H1 (cell line): Measurements from ENCODE around the gene CCL15. TPM values are rescaled to one million over a fixed set of nuclear protein-coding genes. Genes with fewer than 3 reads are reported as not detected.

Experiments
- CTCF ChIA-PET: fragments of 300-600 bp; sonication (Branson Sonifier 250); formaldehyde crosslinking; loops from one replicate; lab custom pipeline; 2021; ENCODE audit not compliant: partially characterized antibody; lab: Charles Lee
- POLR2A ChIA-PET: fragments of 300-600 bp; sonication (Branson Sonifier 250); formaldehyde crosslinking; loops from one replicate; lab custom pipeline; 2021; ENCODE audit warnings: inconsistent platforms; ENCODE audit not compliant: partially characterized antibody; lab: Charles Lee
- DNase-seq, 2 experiments: peaks; one replicate each; pipeline versions ENCODE4 v3.0.0 to v3.0.0-alpha.2; 2010 to 2022; ENCODE audit warnings: low spot score in 2 of 2, low read depth in 1 of 2, mixed read lengths in 1 of 2
- FAIRE-seq: peaks from 2 replicates; lab custom pipeline; 2011; peaks lifted over from hg19 to GRCh38; lab: Jason Lieb, UNC
- H2AFZ ChIP-seq: 2 replicates; pipeline ENCODE4 v1.8.1; 2012; ENCODE audit warnings: low read length, inconsistent platforms
- H2AK5ac ChIP-seq: 2 replicates; pipeline ENCODE4 v1.6.1; 2013; ENCODE audit warnings: low read depth, low read length
- H2BK120ac ChIP-seq: replicated peaks from 2 replicates; pipeline ENCODE3; 2013; ENCODE audit warnings: low read depth, low read length, inconsistent platforms
- H2BK12ac ChIP-seq: 2 replicates; pipeline ENCODE4 v1.6.1; 2013; ENCODE audit warnings: low read depth, low read length
- H2BK15ac ChIP-seq: 2 replicates; pipeline ENCODE4 v1.6.1; 2013; ENCODE audit warnings: low read length
- H2BK20ac ChIP-seq: 2 replicates; pipeline ENCODE4 v1.6.1; 2013; ENCODE audit warnings: low read length
- H2BK5ac ChIP-seq: 2 replicates; pipeline ENCODE4 v1.6.1; 2013; ENCODE audit warnings: low read depth, low read length
- H3K14ac ChIP-seq: 2 replicates; pipeline ENCODE4 v1.6.1; 2013; ENCODE audit warnings: inconsistent platforms; ENCODE audit not compliant: insufficient read length
- H3K18ac ChIP-seq: 2 replicates; pipeline ENCODE4 v1.6.1; 2013; ENCODE audit warnings: low read length; ENCODE audit errors: extremely low read depth
- H3K23ac ChIP-seq: 2 replicates; pipeline ENCODE4 v1.6.1; 2013; ENCODE audit warnings: inconsistent platforms; ENCODE audit not compliant: insufficient read length
- H3K23me2 ChIP-seq: 2 replicates; pipeline ENCODE4 v1.6.1; 2013; ENCODE audit warnings: low read depth, low read length
- H3K27ac ChIP-seq: 2 replicates; pipeline ENCODE4 v1.6.1; 2011; ENCODE audit warnings: low read depth, low read length, inconsistent platforms
- H3K27me3 ChIP-seq, 4 experiments: replicated peaks in 1 of 4; 1 replicate in 1 of 4; 2 replicates in 3 of 4; pipeline versions ENCODE4 v1.6.1 to v1.8.1; 2011 to 2013; ENCODE audit warnings: low read length in 3 of 4, mild to moderate bottlenecking in 3 of 4, inconsistent platforms in 2 of 4, mixed read lengths in 2 of 4, moderate library complexity in 1 of 4; ENCODE audit not compliant: control insufficient read depth in 3 of 4, insufficient read depth in 3 of 4; ENCODE audit errors: extremely low read depth in 1 of 4
- H3K36me3 ChIP-seq, 4 experiments: 2 replicates each; pipeline versions ENCODE4 v1.6.1 to v1.8.1; 2011 to 2013; ENCODE audit warnings: mild to moderate bottlenecking in 4 of 4, low read length in 3 of 4, moderate library complexity in 2 of 4, control low read depth in 1 of 4, inconsistent platforms in 1 of 4; ENCODE audit not compliant: insufficient read depth in 4 of 4, control insufficient read depth in 2 of 4
- H3K4ac ChIP-seq: replicated peaks from 2 replicates; pipeline ENCODE3; 2013; ENCODE audit warnings: low read length, low read depth, mixed read lengths, inconsistent platforms; ENCODE audit not compliant: insufficient read length
- H3K4me1 ChIP-seq, 4 experiments: replicated peaks in 1 of 4; 1 replicate in 1 of 4; 2 replicates in 3 of 4; pipeline versions ENCODE4 v1.6.1 to v1.8.1; 2011 to 2013; ENCODE audit warnings: low read length in 3 of 4, inconsistent platforms in 2 of 4, mixed read lengths in 1 of 4; ENCODE audit not compliant: insufficient read depth in 4 of 4, control insufficient read depth in 3 of 4
- H3K4me2 ChIP-seq, 2 experiments: 2 replicates each; pipeline versions ENCODE4 v1.6.1 to v1.8.1; 2011 to 2013; ENCODE audit warnings: low read depth in 2 of 2, low read length in 2 of 2, control low read depth in 1 of 2, inconsistent platforms in 1 of 2, mild to moderate bottlenecking in 1 of 2; ENCODE audit not compliant: insufficient read depth in 1 of 2
- H3K4me3 ChIP-seq, 4 experiments: fragments of 200-600, 300-600 bp in 1 of 4; sonication (generic), shearing (Covaris generic), sonication (Bioruptor Twin) in 1 of 4; 2 replicates each; pipeline versions ENCODE4 v1.5.1 to v1.8.1; 2011 to 2016; ENCODE audit warnings: low read length in 4 of 4, low read depth in 3 of 4, control low read depth in 2 of 4, inconsistent platforms in 2 of 4, mild to moderate bottlenecking in 2 of 4, mixed read lengths in 1 of 4, moderate library complexity in 1 of 4; ENCODE audit not compliant: insufficient read depth in 2 of 4; ENCODE audit errors: extremely low read depth in 1 of 4
- H3K56ac ChIP-seq: replicated peaks from 2 replicates; pipeline ENCODE3; 2013; ENCODE audit warnings: low read depth, mild to moderate bottlenecking, mixed read lengths, low read length, inconsistent platforms; ENCODE audit not compliant: insufficient read length
- H3K79me1 ChIP-seq: 2 replicates; pipeline ENCODE4 v1.6.1; 2013; ENCODE audit warnings: low read depth, low read length, control low read depth
- H3K79me2 ChIP-seq, 2 experiments: 2 replicates each; pipeline versions ENCODE4 v1.6.1 to v1.8.1; 2012 to 2013; ENCODE audit warnings: low read length in 2 of 2, mild to moderate bottlenecking in 2 of 2, inconsistent platforms in 1 of 2; ENCODE audit not compliant: insufficient read depth in 2 of 2, control insufficient read depth in 1 of 2
- H3K9ac ChIP-seq, 4 experiments: replicated peaks in 1 of 4; 1 replicate in 1 of 4; 2 replicates in 3 of 4; pipeline versions ENCODE4 v1.6.1 to v1.8.1; 2011 to 2013; ENCODE audit warnings: low read depth in 3 of 4, low read length in 3 of 4, control low read depth in 2 of 4, mild to moderate bottlenecking in 2 of 4, moderate library complexity in 2 of 4, inconsistent platforms in 1 of 4; ENCODE audit errors: extremely low read depth in 1 of 4
- H3K9me3 ChIP-seq, 2 experiments: 2 replicates each; pipeline versions ENCODE4 v1.6.1 to v1.8.1; 2012 to 2013; ENCODE audit warnings: mild to moderate bottlenecking in 2 of 2, moderate library complexity in 2 of 2, control low read depth in 1 of 2, inconsistent platforms in 1 of 2, low read depth in 1 of 2, low read length in 1 of 2, mixed read lengths in 1 of 2; ENCODE audit not compliant: insufficient read depth in 2 of 2
- H4K20me1 ChIP-seq, 2 experiments: replicated peaks in 1 of 2; 2 replicates each; pipeline versions ENCODE3 to v1.8.1; 2011 to 2013; ENCODE audit warnings: inconsistent platforms in 2 of 2, low read length in 2 of 2, mild to moderate bottlenecking in 1 of 2; ENCODE audit not compliant: insufficient read depth in 2 of 2, control insufficient read depth in 1 of 2
- H4K5ac ChIP-seq: 2 replicates; pipeline ENCODE4 v1.6.1; 2013; ENCODE audit warnings: low read length, low read depth, mixed read lengths, inconsistent platforms; ENCODE audit not compliant: insufficient read length
- H4K8ac ChIP-seq: 2 replicates; pipeline ENCODE4 v1.8.0; 2013; ENCODE audit warnings: mild to moderate bottlenecking, moderate library complexity, low read length, inconsistent platforms; ENCODE audit not compliant: insufficient read depth; ENCODE audit errors: extremely low read depth
- H4K91ac ChIP-seq: replicated peaks from 2 replicates; pipeline ENCODE3; 2013; ENCODE audit warnings: low read length, mixed read lengths, inconsistent platforms; ENCODE audit not compliant: insufficient read length
- BCL11A ChIP-seq, 2 experiments: IDR thresholded peaks; one replicate each; pipeline ENCODE4 v1.6.1; 2011; ENCODE audit warnings: low read depth in 2 of 2, low read length in 2 of 2, mild to moderate bottlenecking in 2 of 2
- CBX5 ChIP-seq: fragments of 300-800, 300-1000 bp; sonication (generic); IDR thresholded peaks from 2 replicates; pipeline ENCODE4 v1.7.1; 2016; ENCODE audit warnings: antibody characterized with exemption, low read length, low read depth
- CTBP2 ChIP-seq: IDR thresholded peaks from 2 replicates; pipeline ENCODE4 v1.7.0; 2011; ENCODE audit warnings: borderline replicate concordance, mild to moderate bottlenecking, moderate library complexity, mixed read lengths, low read length; ENCODE audit not compliant: insufficient read depth, insufficient read length
- FOSL1 ChIP-seq: IDR thresholded peaks from 2 replicates; pipeline ENCODE4 v1.6.1; 2011; ENCODE audit warnings: mild to moderate bottlenecking, low read depth, low read length, moderate library complexity; ENCODE audit not compliant: insufficient read depth
- GABPA ChIP-seq: IDR thresholded peaks from 2 replicates; pipeline ENCODE4 v1.6.1; 2011; ENCODE audit warnings: mild to moderate bottlenecking, low read length, moderate library complexity, borderline replicate concordance; ENCODE audit not compliant: insufficient read depth
- HDAC6 ChIP-seq: IDR thresholded peaks from one replicate; pipeline ENCODE4 v1.7.1; 2012; ENCODE audit warnings: low read depth, mild to moderate bottlenecking, inconsistent platforms, low read length, moderate library complexity
- MAX ChIP-seq: IDR thresholded peaks from 2 replicates; pipeline ENCODE4 v1.6.1; 2012; ENCODE audit warnings: inconsistent platforms
- POLR2A ChIP-seq, 2 experiments: IDR thresholded peaks; 1 replicate in 1 of 2; 2 replicates in 1 of 2; pipeline ENCODE4 v1.6.1; 2011; ENCODE audit warnings: low read depth in 2 of 2, low read length in 2 of 2, mild to moderate bottlenecking in 2 of 2; ENCODE audit errors: control extremely low read depth in 1 of 2
- TAF7 ChIP-seq: optimal IDR thresholded peaks from 2 replicates; pipeline ENCODE3; 2011; ENCODE audit warnings: low read depth, mild to moderate bottlenecking, inconsistent platforms, low read length, moderate library complexity, borderline replicate concordance
- WGBS, 2 experiments: shearing (Covaris generic) in 1 of 2; methylation state at CpG; one replicate each; pipeline versions ENCODE4 v1.1.6 to v1.1.7; 2013 to 2015; ENCODE audit warnings: low lambda C conversion rate in 2 of 2, mixed read lengths in 2 of 2, inconsistent platforms in 1 of 2, low coverage in 1 of 2, missing lambda C conversion rate in 1 of 2; ENCODE audit not compliant: insufficient replicate concordance in 2 of 2, insufficient coverage in 1 of 2, insufficient read length in 1 of 2; ENCODE audit errors: extremely low coverage in 1 of 2, missing lambda C conversion rate in 1 of 2; 5-methylcytosine and 5-hydroxymethylcytosine counted together
- polyA plus RNA-seq, 7 experiments: library from polyadenylated mRNA; depleted of rRNA in 3 of 7; stranded (reverse) in 5 of 7; unstranded in 2 of 7; fragments of >200 nt in 5 of 7; fragments of 200-250 nt in 2 of 7; gene quantifications; 1 replicate in 5 of 7; 2 replicates in 1 of 7; 4 replicates in 1 of 7; pipeline versions ENCODE4 v1.2.1 to v1.2.3, GENCODE V29; 2011 to 2013; ENCODE audit warnings: missing spikeins in 2 of 7, mixed read lengths in 2 of 7
- total RNA-seq: library from RNA; stranded (reverse); fragmentation: NEBNext Ultra II Directional; extraction: Animal tissue kit (Norgen Biotek cat#: 25700); gene quantifications from 2 replicates; pipeline ENCODE4 v1.2.1, GENCODE V29; 2021

CCL15 gene
- total and polyA plus RNA-seq, 2 of the 8 experiments (the other 6 are each of a cell fraction or from before 2014, with no cell fraction given), result not detected

DNA sequence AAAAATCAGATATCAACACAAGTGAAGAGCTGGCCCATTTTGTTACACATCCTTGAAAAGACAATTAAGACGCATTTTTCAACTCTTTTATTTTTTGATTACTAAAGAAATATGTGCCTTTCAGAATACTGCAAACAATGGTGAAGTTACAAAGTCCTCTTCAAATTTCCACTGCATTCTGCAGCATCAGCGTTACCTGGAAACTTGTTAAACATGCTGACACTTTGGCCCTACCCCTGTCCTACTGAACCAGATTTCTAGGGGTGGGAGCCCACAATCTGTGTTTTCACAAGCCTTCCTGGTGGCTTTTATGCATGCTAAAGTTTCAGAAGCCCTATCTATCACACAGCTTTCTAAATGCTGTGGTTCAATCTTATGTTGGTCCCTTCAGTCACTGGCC is 10.3 kb downstream of the CCL15 start:
- WGBS, 2 experiments, result 92% methylated on average over 2 of the region's 2 CpGs; no CpG with 5 or more reads in 1 of the 2 experiments
- H3K36me3 ChIP-seq, result no peaks in the 10 kb centered on the region
- no peak overlapping the region for H2AK5ac ChIP-seq
- no peak overlapping the region for H3K9ac ChIP-seq
- no peak overlapping the region for H3K23ac ChIP-seq
- H4K5ac ChIP-seq, result no peak overlapping the region
- H2AFZ ChIP-seq, result no peak overlapping the region
- H4K20me1 ChIP-seq, result no peaks in the 10 kb centered on the region
- POLR2A ChIA-PET, result no interaction called here
- H2BK12ac ChIP-seq, result no peak overlapping the region
- H2BK120ac ChIP-seq, result no peak overlapping the region
- H3K4me1 ChIP-seq, result no peaks in the 10 kb centered on the region
- H3K56ac ChIP-seq, result no peak overlapping the region
- no peak for TF ChIP-seq HDAC6
- no peak for TF ChIP-seq BCL11A (IDR thresholded peaks at IDR 0.05; ENCODE audit: low read depth in 2 of 2, low read length in 2 of 2)
- TF ChIP-seq CTBP2, result no peak
- no peak for TF ChIP-seq TAF7
- no peak for TF ChIP-seq MAX
- no peak for TF ChIP-seq CBX5
- no peak for TF ChIP-seq FOSL1
- no peak for TF ChIP-seq GABPA
- TF ChIP-seq POLR2A (IDR thresholded peaks at IDR 0.05; ENCODE audit: control extremely low read depth in 1 of 2, low read depth in 2 of 2, low read length in 2 of 2), result no peak
- TF ChIP-seq, all 59 proteins: peak for 0
- Histone ChIP-seq H3K4me2 (no peak overlapping the region), H3K18ac (no peak overlapping the region), H3K4ac (no peak overlapping the region), H3K23me2 (no peaks in the 10 kb centered on the region), H3K79me2 (no peaks in the 10 kb centered on the region), H3K79me1 (no peaks in the 10 kb centered on the region), H2BK5ac (no peak overlapping the region), H3K27me3 (no peaks in the 10 kb centered on the region), H3K4me3 (no peak overlapping the region), H2BK20ac (no peak overlapping the region), H3K9me3 (no peaks in the 10 kb centered on the region), H3K27ac (no peak overlapping the region), H4K8ac (no peak overlapping the region), H3K14ac (no peak overlapping the region), H4K91ac (no peak overlapping the region), H2BK15ac (no peak overlapping the region)
- no peak for DNase-seq
- CTCF ChIA-PET, result no interaction called here
- FAIRE-seq, result no peak
